Sigmoid colon (tissue), 7 donors: ENCODE data around the gene BNIP3. TPM values are rescaled to one million over a fixed set of nuclear protein-coding genes. Genes with fewer than 3 reads are reported as not detected.

Source experiments
- DNase-seq: peaks from one replicate; pipeline ENCODE4 v3.0.0-alpha.2; 2019
- H3K27ac ChIP-seq, 4 donors: fragments of 200-600 bp; sonication (generic); one replicate each; pipeline ENCODE4 v1.5.1; 2016 to 2019; ENCODE audit warnings: mild to moderate bottlenecking in 1 of 4
- H3K27me3 ChIP-seq, 3 donors: fragments of 200-600 bp; sonication (generic); one replicate each; pipeline ENCODE4 v1.5.1; 2019; ENCODE audit warnings: mild to moderate bottlenecking in 1 of 3
- H3K36me3 ChIP-seq, 4 donors: fragments of 200-600 bp; sonication (generic); one replicate each; pipeline ENCODE4 v1.5.1; 2016 to 2019
- H3K4me1 ChIP-seq, 4 donors: fragments of 200-600 bp; sonication (generic); one replicate each; pipeline ENCODE4 v1.5.1; 2017 to 2019
- H3K4me3 ChIP-seq, 4 donors: fragments of 200-600 bp; sonication (generic); one replicate each; pipeline ENCODE4 v1.5.1; 2017 to 2019; ENCODE audit warnings: mild to moderate bottlenecking in 2 of 4, moderate library complexity in 1 of 4
- H3K9me3 ChIP-seq, 4 donors: fragments of 200-600 bp in 3 of 4; sonication (generic) in 3 of 4; one replicate each; pipeline versions ENCODE4 v1.5.1 to v1.6.1; 2013 to 2019
- CTCF ChIP-seq, 4 experiments: fragments of 450-650 bp in 3 of 4; fragments of 200-600 bp in 1 of 4; IDR thresholded peaks; one replicate each; pipeline ENCODE4 v1.5.1; 2016 to 2019; ENCODE audit warnings: antibody characterized with exemption in 4 of 4, mild to moderate bottlenecking in 3 of 4, moderate library complexity in 2 of 4
- EP300 ChIP-seq, 4 donors: sonication (generic); formaldehyde crosslinking; IDR thresholded peaks; one replicate each; pipeline ENCODE4 v1.6.1; 2017; ENCODE audit warnings: antibody characterized with exemption in 4 of 4
- POLR2A ChIP-seq, 2 donors: fragments of 450-650 bp; IDR thresholded peaks; one replicate each; pipeline ENCODE4 v1.6.1; 2016; ENCODE audit warnings: antibody characterized with exemption in 2 of 2, mild to moderate bottlenecking in 2 of 2, moderate library complexity in 2 of 2
- POLR2AphosphoS5 ChIP-seq, 4 donors: sonication (generic); formaldehyde crosslinking; IDR thresholded peaks; one replicate each; pipeline ENCODE4 v1.6.1; 2017; ENCODE audit warnings: antibody characterized with exemption in 4 of 4
- WGBS, 2 donors: extraction: QIAGEN DNeasy Blood & Tissue Kit; methylation state at CpG; one replicate each; pipeline ENCODE4 v1.1.7; 2013; 5-methylcytosine and 5-hydroxymethylcytosine counted together
- intact Hi-C: fragments of 100-400 bp; cut with DNase I; formaldehyde crosslinking; loops from one replicate; pipeline ENCODE4 v1.15.1; 2023
- polyA plus RNA-seq, 3 donors: library from polyadenylated mRNA; stranded (reverse); fragments of 200-250 nt; gene quantifications; one replicate each; pipeline ENCODE4 v1.2.3, GENCODE V29; 2013
- total RNA-seq, 4 donors: library from RNA; depleted of rRNA; stranded (reverse); fragments of >200 nt; gene quantifications; one replicate each; pipeline ENCODE4 v1.1.0, GENCODE V29; 2016
- donor health status: healthy with polysubstance abuse.
- donor health status: Bipolar disorder and iron deficiency.
- donor health status: healthy.

BNIP3 gene
- total and polyA plus RNA-seq, 7 donors, result 3.9 to 125 (median 55.9) TPM

GRCh38 chr10:131931981-131932380 is 49.7 kb downstream of the BNIP3 start:
- Histone ChIP-seq H3K9me3 (no peaks in the 10 kb centered on the region), H3K27me3 (no peaks in the 10 kb centered on the region), H3K27ac (peak overlapping the region; percentile 58 to 76 (median 64)), H3K4me1 (peaks cover 0 to 50% (median 42%) of the 10 kb centered on the region in 4 donors), H3K4me3 (no peak overlapping the region), H3K36me3 (peaks cover 0 to 17% (median 0%) of the 10 kb centered on the region in 4 donors)
- WGBS, 2 donors, result 92 to 95% methylated on average over 13 of the region's 13 CpGs
- no peak for TF ChIP-seq EP300 (IDR thresholded peaks at IDR 0.05)
- no peak for TF ChIP-seq CTCF (IDR thresholded peaks at IDR 0.05)
- TF ChIP-seq POLR2AphosphoS5 (IDR thresholded peaks at IDR 0.05), result no peak
- no peak for TF ChIP-seq POLR2A (IDR thresholded peaks at IDR 0.05)
- peak; percentile 60 for DNase-seq
- intact Hi-C loops, result loop anchor here (5.0 kb wide), 1 partner anchor 50 kb away; the partner anchor contains the start of gene BNIP3

DNA sequence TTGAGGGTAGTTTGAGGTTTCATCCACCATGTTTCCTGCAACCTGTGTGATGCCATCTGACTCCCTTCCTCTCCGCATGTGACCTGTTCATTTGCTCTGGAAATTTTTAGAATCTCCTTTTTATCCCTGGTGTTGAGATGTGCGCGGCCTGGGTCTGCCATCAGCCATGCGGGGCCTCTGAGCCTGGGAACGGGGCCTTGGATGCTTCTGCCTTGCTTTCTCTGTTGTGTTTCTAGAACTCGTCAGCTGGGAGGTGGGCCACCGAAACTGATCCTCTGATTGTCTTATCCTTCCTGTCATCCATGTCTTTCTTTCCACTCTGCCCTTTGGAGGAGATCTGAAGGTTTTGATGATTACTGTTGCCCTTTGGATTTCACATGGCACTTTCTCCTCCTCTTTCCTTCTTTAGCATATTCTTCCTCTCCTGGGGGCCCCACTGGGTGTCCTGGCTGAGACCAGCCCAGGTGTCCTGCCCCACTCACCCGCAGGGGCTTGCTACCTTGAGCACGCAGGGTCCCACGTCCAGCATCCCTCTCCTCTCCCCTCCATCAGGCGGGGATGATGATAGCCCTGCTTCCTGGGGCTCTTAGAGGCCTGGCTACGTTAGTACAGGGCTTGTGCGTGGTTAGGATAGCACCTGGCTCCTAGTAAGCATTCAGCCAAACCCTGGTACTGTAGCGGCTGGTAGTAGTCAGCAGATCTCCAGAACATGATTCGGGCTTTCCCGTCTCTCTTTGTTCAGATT is 51.0 kb downstream of the BNIP3 start:
- Histone ChIP-seq H3K27ac (peak overlapping the region; percentile 58 to 76 (median 64)), H3K9me3 (no peaks in the 10 kb centered on the region), H3K27me3 (no peaks in the 10 kb centered on the region), H3K4me1 (peaks cover 0 to 50% (median 44%) of the 10 kb centered on the region in 4 donors), H3K4me3 (no peak overlapping the region), H3K36me3 (peaks cover 0 to 7% (median 0%) of the 10 kb centered on the region in 4 donors)
- intact Hi-C loops, result loop anchor here (5.0 kb wide), 1 partner anchor 52 kb away; the partner anchor contains the start of gene BNIP3
- TF ChIP-seq POLR2A (IDR thresholded peaks at IDR 0.05), result no peak
- TF ChIP-seq CTCF (IDR thresholded peaks at IDR 0.05), result no peak
- no peak for TF ChIP-seq POLR2AphosphoS5 (IDR thresholded peaks at IDR 0.05)
- no peak for TF ChIP-seq EP300 (IDR thresholded peaks at IDR 0.05)
- 96% methylated on average over 16 of the region's 16 CpGs for WGBS, 2 donors
- DNase-seq, result peak; percentile 53

DNA sequence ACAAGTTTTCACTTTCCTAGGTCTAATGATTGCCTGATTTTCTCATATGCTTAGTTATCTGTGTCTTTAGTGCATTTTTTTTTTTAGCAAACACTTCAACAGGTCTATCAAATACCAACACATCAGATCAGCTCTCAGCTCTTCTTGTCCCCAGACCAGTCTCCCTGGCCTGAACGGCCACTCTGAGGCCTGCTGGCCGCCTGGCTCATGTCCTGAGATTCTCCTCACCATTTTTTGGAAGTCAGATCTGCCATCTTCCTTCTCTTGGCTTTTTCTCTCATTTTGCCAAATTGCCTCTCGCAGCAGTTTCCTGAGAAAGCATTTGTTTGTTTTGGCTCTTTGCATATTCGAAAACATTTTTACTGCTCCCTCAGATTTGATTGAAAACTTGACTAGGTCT is 51.6 kb downstream of the BNIP3 start:
- WGBS, 2 donors, result 92 to 94% methylated on average over 4 of the region's 4 CpGs
- TF ChIP-seq POLR2AphosphoS5 (IDR thresholded peaks at IDR 0.05) (no peak), POLR2A (IDR thresholded peaks at IDR 0.05) (no peak), EP300 (IDR thresholded peaks at IDR 0.05) (no peak), CTCF (IDR thresholded peaks at IDR 0.05) (no peak)
- peaks cover 0 to 50% (median 44%) of the 10 kb centered on the region in 4 donors for H3K4me1 ChIP-seq
- DNase-seq, result peak; percentile 17
- H3K9me3 ChIP-seq, result no peaks in the 10 kb centered on the region
- no peaks in the 10 kb centered on the region for H3K27me3 ChIP-seq
- peak overlapping the region in 1 of 4 donors; percentile 68 for H3K27ac ChIP-seq
- H3K36me3 ChIP-seq, result peaks cover 0 to 1% (median 0%) of the 10 kb centered on the region in 4 donors
- intact Hi-C loops, result loop anchor here (5.0 kb wide), 1 partner anchor 52 kb away; the partner anchor contains the start of gene BNIP3
- no peak overlapping the region for H3K4me3 ChIP-seq

DNA sequence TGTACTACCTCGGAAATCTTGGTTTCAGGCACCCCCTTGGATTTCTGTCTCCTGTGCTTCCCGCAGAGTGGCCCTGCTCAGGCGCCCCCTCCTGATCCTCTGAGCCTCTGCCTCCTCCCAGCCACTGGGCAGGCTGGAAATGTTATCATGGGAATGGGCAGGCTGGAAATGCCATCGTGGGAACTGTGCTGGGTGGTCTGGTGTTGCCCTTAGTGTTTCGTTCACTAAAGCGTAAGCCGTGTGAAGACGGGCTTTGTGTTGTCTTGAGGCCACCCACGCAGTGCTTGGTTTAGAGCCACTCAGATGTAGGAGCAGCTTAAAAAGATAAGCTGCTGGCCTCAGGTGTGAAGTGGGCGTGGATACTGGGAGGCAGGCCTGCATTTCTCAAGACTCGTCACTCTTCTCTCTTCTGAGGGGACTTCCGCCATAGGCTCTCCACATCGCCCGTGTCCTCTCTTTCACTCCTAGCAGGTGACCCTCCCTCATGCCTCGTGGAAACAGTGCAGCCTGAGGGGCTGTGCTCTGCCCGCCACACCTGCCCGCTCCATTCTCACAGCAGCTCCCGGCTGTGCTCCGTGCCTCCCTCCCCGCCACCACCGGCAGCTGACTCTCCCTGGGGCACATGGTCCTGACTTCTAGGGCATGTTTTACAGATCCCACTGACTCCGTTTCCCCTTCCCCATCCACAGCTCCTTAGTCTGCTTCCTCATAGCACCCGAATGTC is 52.4 kb downstream of the BNIP3 start:
- Histone ChIP-seq H3K27me3 (no peaks in the 10 kb centered on the region), H3K27ac (peak overlapping the region in 1 of 4 donors; percentile 6), H3K9me3 (no peaks in the 10 kb centered on the region), H3K4me3 (no peak overlapping the region), H3K36me3 (no peaks in the 10 kb centered on the region), H3K4me1 (peaks cover 0 to 50% (median 44%) of the 10 kb centered on the region in 4 donors)
- intact Hi-C loops, result no loop called here
- TF ChIP-seq CTCF (IDR thresholded peaks at IDR 0.05) (no peak), POLR2A (IDR thresholded peaks at IDR 0.05) (no peak), EP300 (IDR thresholded peaks at IDR 0.05) (no peak), POLR2AphosphoS5 (IDR thresholded peaks at IDR 0.05) (no peak)
- WGBS, 2 donors, result 85 to 92% methylated on average over 23 of the region's 23 CpGs
- peak; percentile 58 for DNase-seq
